Right lung (tissue), 5 donors: ENCODE results near the gene VPS13A. TPM values are rescaled to one million over a fixed set of nuclear protein-coding genes. Genes with fewer than 3 reads are reported as not detected.
"Not testable (repeated sequence)": the region's sequence is repeated elsewhere in the genome, so short reads cannot be mapped to it uniquely, and the experiment has no call there.

ENCODE experiments used
- DNase-seq, 2 donors: peaks; one replicate each; pipeline ENCODE4 v3.0.0-alpha.2; 2013
- polyA plus RNA-seq, 5 donors: library from polyadenylated mRNA; unstranded; fragments of 120-200 nt; gene quantifications; one replicate each; pipeline versions ENCODE4 v1.2.1 to v1.2.3, GENCODE V29; 2013; ENCODE audit warnings: inconsistent platforms in 1 of 5, low replicate concordance in 1 of 5; ENCODE audit not compliant: insufficient read length in 5 of 5, insufficient read depth in 1 of 5

The VPS13A gene
- polyA plus RNA-seq, 5 donors, result 14.4 to 35.1 (median 28.8) TPM

- DNase-seq, result no peak
Measured at GRCh38 chr9:77180056-77180455, 2.7 kb downstream of the VPS13A start.

DNA sequence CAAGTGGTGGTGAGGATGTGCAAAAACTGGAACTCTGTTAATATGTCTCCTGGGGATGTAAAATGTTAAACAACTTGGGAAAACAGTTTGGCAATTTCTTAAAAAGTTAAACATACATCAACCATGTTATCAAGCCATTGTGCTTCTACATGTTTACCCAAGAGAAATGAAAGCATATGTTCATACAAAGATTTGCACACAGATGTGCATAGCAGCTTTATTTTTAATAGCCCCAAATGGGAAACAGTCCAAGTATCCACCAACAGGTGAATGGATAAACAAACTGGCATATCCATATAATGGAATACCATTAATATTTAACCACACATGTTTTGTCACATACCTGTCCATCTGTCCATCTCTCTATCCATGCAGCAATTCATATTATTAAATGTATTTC is 6.2 kb downstream of the VPS13A start:
- no peak for DNase-seq

DNA sequence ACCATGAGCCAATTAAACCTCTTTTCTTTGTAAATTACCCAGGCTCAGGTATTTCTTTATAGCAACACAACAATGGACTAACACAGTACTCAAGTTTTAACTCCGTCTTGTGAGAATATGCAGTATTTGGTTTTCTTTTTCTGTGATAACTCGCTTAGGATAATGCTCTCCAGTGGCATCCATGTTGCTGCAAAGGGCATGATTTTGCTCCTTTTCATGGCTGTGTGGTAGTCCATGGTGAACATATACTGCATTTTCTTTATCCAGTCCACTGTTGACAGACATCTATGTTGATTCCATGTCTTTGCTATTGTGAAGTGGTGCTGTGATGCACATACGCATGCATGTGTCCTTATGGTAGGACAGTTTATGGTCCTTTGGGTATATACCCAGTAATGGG is 10.9 kb downstream of the VPS13A start:
- no peak for DNase-seq

DNA sequence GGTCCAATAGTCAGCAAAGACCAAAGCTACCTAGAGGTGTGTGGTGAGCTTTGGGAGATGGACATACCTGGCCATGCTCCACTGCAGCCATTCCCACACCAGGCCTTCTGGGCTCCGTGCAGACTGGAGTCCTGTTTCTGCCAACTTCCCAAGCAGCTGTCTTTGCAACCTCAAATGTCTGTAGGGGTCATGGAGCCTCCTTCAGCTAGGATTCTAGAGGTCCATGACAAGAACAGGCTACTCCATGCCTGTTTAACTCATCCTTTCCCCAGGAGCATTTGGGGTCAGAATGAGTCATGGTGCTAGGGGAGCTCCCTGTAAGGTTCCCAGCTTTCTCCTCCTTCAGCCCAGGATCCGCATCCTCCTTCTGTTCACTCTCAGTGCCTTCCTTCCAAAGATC is 17.1 kb downstream of the VPS13A start:
- DNase-seq, result no peak

DNA sequence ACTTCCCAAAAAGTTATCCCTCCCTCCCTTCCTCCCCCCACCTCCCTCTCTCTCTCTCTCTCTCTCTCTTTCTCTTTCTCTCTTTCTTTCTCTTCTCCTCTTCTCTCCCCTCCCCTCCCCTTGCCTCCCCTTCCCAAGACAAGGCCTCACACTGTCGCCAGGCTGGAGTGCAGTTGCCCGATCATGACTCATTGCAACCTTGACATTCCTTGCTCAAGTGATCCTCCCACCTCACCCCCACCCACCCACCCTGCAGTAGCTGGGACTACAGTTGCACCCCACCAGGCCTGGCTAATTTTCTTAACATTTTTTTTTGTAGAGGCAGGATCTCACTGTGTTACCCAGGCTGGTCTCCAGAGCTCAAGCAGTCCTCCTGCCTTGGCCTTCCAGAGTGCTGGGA is 32.8 kb downstream of the VPS13A start:
- no peak for DNase-seq

- no peak for DNase-seq
Measured at GRCh38 chr9:77211561-77211960, 34.2 kb downstream of the VPS13A start.

GRCh38 chr9:77212801-77213200 is 35.5 kb downstream of the VPS13A start:
- DNase-seq, result no peak

GRCh38 chr9:77215874-77216273 is 38.5 kb downstream of the VPS13A start:
- no peak for DNase-seq

DNA sequence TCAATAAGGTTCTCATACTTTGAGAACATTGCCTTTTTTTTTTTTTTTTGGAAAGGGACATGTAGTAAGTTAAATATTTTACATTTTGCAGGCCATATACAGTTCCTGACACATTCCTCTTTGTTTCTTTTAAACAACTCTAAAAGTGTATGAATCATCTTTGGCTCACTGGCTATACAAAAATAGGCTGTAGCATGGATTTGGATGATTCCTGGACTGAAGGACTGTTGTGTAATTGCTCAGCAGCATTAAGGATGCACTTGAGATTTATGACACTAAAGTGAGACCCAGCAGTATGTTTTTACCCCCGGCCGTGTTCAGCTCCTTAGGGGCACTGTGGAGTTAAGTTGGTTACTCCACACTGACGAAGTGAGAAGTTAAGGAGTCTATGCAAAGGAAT is 41.3 kb downstream of the VPS13A start:
- DNase-seq, result no peak

DNA sequence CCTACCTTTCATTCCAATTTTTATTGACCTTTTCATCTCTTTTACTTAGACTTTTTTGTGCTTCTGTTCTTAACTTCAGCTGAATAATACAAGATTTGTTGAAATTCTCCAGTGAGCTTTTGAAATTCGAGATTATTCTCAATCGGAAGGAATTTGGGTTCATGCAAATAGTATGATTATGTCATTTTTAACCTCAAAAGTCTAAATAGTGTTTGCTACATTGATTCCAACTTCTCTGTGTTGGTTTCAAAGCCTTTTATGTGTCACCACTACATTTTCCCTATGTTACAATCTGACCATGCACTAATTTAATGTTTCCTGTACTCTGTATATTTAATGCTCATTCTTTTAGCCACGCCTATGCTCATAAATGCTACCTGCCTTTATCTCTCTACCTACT is 44.1 kb downstream of the VPS13A start:
- no peak for DNase-seq

- no peak for DNase-seq
Measured at GRCh38 chr9:77224746-77225312, 47.5 kb downstream of the VPS13A start.

DNA sequence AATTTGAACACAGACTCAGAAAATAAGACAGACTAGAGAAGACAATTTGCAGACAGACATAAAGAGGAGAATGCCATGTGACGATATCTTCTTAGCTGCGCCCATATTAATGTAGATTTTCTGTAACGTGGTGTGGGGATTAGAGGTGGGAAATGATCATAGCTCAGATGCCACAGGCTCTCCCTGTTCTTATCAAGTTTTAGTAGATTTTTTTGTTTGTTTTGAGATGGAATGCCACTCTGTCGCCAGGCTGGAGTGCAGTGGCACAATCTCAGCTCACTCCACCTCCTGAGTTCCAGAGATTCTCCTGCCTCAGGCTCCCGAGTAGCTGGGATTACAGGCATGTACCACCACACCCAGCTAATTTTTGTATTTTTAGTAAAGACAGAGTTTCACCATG is 59.4 kb downstream of the VPS13A start:
- DNase-seq, result no peak

- no peak for DNase-seq
Measured at GRCh38 chr9:77237896-77238295, 60.6 kb downstream of the VPS13A start.

- no peak for DNase-seq
Measured at GRCh38 chr9:77251050-77251449, 73.7 kb downstream of the VPS13A start.

DNA sequence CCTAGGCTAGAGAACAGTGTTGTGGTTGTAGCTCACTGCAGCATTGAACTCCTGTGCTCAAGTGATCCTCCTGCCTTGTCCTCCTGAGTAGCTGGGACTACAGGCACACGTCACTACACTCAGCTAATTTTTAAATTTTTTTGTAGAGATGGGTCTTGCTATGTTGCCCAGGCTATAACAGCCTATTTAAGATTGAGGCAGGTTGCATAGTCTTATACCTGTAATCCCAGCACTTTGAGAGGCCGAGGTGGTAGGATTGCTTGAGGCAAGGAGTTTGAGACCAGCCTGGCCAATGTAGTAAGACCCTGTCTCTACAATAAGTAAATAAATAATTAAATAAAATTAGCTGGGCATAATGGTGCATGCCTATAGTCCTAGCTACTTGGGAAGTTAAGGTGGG is 79.9 kb downstream of the VPS13A start:
- no peak for DNase-seq

DNA sequence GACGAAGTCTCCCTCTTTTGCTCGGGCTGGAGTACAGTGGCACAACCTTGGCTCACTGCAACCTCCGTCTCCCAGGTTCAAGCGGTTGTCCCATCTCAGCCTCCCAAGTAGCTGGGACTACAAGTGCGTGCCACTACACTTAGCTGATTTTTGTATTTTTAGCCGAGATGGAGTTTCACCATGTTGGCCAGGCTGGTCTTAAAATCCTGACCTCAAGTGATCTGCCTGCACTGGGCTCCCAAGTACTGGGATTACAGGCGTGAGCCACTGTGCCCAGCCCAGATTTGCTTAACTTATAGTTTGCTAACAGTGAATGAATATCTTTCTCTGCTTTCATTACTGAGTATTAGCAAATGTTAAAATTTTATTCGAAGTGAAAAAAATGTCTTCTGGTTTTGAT is 84.3 kb downstream of the VPS13A start:
- no peak for DNase-seq

DNA sequence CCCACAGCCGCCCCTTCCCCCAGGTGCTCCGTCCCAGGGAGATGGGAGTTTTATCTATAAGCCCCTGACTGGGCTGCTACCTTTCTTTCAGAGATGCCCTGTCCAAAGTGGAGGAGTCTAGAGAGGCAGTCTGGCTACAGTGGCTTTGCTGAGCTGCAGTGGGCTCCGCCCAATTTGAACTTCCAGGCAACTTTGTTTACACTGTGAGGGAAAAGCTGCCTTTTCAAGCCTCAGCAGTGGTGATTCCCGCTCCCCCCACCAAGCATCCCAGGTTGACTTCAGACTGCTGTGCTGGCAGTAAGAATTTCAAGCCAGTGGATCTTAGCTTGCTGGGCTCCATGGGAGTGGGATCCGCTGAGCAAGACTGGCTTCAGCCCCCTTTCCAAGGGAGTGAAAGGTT is 90.4 kb downstream of the VPS13A start:
- DNase-seq, result not testable (repeated sequence)

- no peak for DNase-seq
Measured at GRCh38 chr9:77271023-77271690, 93.8 kb downstream of the VPS13A start.

GRCh38 chr9:77276799-77277198 is 99.5 kb downstream of the VPS13A start:
- DNase-seq, result no peak

- no peak for DNase-seq
Measured at GRCh38 chr9:77277719-77278118, 100.4 kb downstream of the VPS13A start.

GRCh38 chr9:77283991-77284390 is 106.7 kb downstream of the VPS13A start:
- DNase-seq, result no peak

DNA sequence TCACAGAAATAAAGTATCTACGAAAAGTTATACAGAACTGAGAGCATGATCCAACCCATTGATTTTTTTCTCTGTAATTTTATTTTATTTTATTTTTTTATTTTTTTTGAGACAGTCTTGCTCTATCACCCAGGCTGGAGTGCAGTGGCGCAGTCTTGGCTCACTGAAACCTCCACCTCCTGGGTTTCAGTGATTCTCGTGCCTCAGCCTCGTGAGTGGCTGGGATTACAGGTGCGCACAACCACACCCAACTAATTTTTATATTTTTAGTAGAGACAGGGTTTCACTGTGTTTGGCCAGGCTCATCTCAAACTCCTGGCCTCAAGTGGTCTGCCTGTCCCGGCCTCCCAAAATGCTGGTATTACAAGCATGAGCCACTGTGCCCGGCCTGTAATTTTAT is 107.3 kb downstream of the VPS13A start:
- no peak for DNase-seq

DNA sequence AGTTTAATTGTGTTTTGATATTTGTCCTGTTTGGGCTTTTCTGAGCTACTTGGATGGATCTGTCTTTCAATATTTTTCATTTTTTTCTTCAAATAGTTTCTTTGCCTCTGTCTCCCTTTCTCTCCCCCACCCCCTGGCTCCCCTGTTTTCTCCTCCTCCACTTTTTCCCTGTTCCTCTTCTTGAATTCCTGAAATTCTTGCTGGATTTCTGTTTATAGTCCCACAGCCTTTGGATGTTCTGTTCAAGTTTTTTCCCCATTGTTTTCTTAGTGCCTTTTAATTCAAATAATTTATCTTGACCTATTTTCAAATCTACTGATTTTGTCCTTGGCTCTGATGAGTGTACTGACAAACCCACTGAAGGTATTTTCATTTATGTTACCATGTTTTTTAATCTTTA is 113.0 kb downstream of the VPS13A start:
- DNase-seq, result no peak

- no peak for DNase-seq
Measured at GRCh38 chr9:77291714-77292113, 114.4 kb downstream of the VPS13A start.
